IPS DF 4.7 (cell line): Measurements from ENCODE around the gene TBX4.

Source experiments
- DNase-seq: peaks from one replicate; pipeline ENCODE4 v3.0.0-alpha.2; 2013; ENCODE audit warnings: low spot score; ENCODE audit errors: extremely low read depth

TBX4 gene

GRCh38 chr17:61453566-61454380 lies 1.6 kb downstream of the TBX4 start:
- DNase-seq = no peak

- DNase-seq = no peak
These were observed 2.4 kb downstream of the TBX4 start for GRCh38 chr17:61454381-61455323.

GRCh38 chr17:61455324-61456060 lies 3.3 kb downstream of the TBX4 start:
- no peak for DNase-seq

GRCh38 chr17:61456061-61456681 lies 3.9 kb downstream of the TBX4 start:
- no peak for DNase-seq

DNA sequence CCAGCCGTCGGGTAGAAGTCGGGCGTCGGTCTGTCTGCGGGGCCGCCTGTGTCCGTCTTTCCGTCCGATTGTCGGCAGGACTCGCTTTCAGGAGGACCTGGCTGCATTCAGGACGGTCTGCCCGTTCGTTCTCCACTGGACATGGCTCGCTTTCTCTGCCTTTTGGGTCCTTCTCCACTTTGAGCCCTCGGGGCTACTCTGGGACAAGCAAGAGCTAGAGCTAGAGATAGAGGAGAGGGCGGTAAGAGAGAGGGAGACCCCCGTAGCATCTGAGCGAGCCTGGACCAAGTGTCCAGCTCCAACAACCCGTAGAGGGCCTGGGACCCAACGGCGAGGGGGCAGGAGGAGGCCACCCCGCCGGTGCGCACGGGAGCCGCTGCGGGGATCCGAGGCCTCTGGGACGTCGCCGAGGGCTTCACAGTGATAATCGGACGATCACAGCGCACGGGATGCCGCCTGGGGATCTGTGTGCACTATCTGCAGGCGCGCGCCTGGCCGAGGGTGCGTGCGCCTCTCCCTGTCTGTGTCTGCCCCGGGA lies 4.5 kb downstream of the TBX4 start:
- DNase-seq = no peak

DNA sequence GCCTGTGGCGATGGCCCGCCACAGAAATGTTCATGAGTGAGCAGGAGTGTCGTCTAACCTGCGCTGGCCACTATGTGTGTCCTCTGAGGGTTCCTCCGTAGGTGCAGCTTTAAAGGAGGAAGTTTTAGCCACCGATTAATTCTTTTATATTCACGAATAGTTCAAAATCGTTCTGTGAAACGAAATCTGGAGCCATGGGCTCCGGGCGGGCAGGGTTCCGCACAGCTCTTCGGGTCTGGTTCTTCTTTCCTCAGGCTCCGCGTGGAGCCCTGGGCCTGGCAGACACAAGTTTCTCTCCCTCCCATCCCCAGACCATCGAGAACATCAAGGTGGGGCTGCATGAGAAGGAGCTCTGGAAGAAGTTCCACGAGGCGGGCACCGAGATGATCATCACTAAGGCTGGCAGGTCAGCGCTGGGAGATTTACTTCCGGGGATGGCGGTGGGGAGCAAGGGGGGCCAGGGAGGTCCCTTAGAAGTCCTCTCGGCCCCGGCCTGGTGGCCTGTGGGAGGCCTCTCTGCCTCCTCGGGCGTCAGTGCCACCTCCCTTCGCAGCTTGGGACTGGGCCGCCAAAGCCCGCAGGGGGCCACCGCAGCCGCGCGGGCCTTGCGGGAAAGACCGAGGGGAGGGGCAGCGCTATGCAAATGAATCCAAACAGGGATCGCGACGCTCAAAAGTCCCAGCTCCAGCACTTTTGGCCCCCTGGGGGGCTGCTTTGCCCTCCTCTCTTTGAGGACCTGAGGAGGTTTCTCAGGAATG lies 5.2 kb downstream of the TBX4 start:
- DNase-seq = no peak

DNA sequence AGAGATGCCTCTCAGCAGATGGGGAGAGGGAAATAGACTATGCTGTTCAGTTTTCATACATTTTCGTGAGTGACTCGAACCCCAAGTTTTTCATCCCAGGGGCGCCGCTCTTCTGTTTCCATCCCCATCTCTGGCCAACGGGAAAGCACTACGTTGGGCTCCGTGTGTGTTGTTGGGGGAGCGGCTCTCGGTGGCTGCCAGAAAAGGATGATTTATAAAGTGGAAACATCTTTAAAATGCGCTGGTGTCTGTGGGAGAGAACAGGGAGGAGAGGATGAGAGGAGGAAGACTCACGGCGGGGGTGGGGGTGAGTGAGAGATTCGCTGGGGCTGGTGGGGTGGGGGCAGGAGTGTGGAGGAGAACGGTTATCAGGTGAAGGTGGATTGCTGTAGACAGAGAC lies 5.8 kb downstream of the TBX4 start:
- no peak for DNase-seq

GRCh38 chr17:61458421-61459141 lies 6.4 kb downstream of the TBX4 start:
- DNase-seq = no peak

GRCh38 chr17:61459142-61459809 lies 7.1 kb downstream of the TBX4 start:
- no peak for DNase-seq

GRCh38 chr17:61459939-61460718 lies 7.9 kb downstream of the TBX4 start:
- no peak for DNase-seq

GRCh38 chr17:61460796-61461585 lies 8.8 kb downstream of the TBX4 start:
- no peak for DNase-seq

- no peak for DNase-seq
These were observed 9.4 kb downstream of the TBX4 start for GRCh38 chr17:61461586-61461966.

DNA sequence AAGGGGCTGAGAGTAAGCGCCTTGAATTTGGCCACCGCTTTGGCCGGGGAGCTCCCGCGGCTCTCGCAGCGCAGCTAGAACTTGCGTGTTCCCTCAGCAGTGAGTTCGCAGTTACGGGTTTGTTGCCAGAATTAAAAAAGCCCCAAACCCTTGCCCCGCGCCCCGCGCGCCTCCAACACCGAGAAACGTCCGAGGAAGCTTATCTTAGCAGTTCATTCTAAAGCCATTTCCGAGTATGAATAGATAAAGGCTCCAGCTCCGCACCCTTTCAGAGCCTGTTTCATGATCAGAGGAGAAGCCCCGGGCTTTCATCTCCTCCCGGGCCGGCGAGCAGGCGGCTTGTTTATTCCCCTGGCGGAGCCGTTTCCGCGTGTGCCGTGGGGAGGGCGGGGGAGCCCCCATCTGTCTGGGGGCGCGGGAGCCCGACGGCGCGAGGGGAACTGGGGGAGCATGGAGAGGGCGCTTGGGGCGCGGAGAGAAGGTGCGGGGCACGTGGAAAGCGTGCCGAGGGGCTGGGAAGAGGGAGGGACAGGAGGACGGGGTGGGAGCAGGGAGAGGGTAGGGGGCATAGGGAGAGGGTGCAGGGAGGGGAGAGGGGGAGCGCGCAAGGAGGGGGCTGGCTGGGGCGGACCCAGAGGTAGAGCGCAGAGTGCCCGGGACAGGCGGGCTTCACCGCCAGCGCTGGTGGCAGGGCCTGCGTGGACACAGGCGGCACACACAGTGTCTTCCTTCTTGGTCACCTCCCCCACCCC lies 9.9 kb downstream of the TBX4 start:
- DNase-seq = no peak

GRCh38 chr17:61462719-61463315 lies 10.6 kb downstream of the TBX4 start:
- no peak for DNase-seq

DNA sequence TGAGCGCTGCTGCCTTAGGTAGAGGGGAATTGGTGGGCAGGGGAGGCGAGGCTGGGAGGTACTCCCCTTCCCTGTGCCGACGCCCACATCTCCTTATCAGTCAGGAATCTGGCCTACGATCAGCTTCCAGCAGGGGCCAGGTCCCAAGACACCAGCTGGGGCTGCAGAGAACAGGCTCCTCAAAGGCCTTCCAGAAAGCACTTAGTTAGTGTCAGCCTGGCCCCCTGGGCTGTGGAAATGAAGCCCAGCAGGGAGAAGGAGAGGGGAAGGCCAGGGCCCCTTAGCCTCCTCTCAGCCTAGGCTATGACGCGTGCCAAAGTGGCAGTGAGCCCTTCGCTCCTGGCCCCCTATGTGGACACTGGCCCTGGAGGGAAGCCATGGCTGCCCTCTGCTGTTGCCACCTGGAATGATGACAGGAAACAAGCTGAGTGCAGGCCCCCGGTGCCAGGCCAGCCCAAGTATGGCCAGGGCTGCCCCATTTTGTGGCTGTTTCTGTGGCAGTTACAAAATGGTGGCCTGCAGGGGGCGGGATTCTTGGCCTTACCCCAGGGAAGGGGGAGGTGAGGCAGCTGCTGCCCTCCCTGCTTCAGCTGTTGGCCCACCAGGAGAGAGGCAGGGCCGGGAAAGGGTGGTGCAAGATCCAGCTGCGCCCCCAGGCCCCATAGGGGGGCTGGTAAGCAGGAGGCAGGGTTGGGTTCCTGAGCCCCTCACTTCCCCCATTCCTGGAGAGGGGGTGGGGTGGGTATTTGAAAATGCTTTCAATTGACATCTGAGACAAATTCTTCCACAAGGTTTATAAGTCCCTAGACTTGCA lies 11.3 kb downstream of the TBX4 start:
- no peak for DNase-seq
